ENCODE results near the gene GNPDA1. TPM values are rescaled to one million over a fixed set of nuclear protein-coding genes. Genes with fewer than 3 reads are reported as not detected.

GNPDA1 gene
- total and polyA plus RNA-seq, 2 of the 8 experiments (the other 6 are each of a cell fraction or from before 2014, with no cell fraction given): 33.0 to 94.3 TPM

DNA sequence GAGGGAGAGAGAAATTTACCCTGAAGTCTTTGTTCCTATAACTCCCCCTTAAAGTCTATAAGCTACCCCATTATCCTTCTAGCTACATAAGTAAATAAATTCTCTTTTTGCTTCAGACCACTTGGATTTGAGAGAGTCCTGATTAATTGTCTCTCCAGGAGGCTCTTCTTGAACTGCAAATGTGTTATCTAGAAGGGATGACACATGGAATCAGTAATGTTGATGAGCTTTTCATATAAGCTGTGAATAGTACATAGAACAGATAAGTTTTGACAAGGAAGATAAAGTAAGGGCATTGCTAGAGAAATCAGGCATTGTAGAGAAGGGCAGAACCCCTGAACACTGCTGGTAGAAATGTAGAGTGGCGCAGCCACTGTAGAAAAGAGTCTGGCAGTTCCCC lies 42.5 kb upstream of the GNPDA1 start:
- Histone ChIP-seq H3K4me2 (ENCODE audit: insufficient read depth in 1 of 2, low read depth in 2 of 2, low read length in 2 of 2) (no peak overlapping the region), H3K4me3 (ENCODE audit: extremely low read depth in 1 of 4, insufficient read depth in 2 of 4, low read depth in 3 of 4, low read length in 4 of 4) (no peak overlapping the region), H4K20me1 (replicated peaks in 1 of 2; ENCODE audit: control insufficient read depth in 1 of 2, insufficient read depth in 2 of 2, low read length in 2 of 2) (no peaks in the 10 kb centered on the region), H3K4me1 (replicated peaks in 1 of 4; ENCODE audit: control insufficient read depth in 3 of 4, insufficient read depth in 4 of 4, low read length in 3 of 4) (peaks cover 0 to 5% (median 1%) of the 10 kb centered on the region in 4 experiments; a peak in 2 of 7 replicates), H3K79me2 (ENCODE audit: control insufficient read depth in 1 of 2, insufficient read depth in 2 of 2, low read length in 2 of 2) (no peaks in the 10 kb centered on the region), H3K27me3 (replicated peaks in 1 of 4; ENCODE audit: control insufficient read depth in 3 of 4, extremely low read depth in 1 of 4, insufficient read depth in 3 of 4, low read length in 3 of 4) (no peaks in the 10 kb centered on the region), H3K36me3 (ENCODE audit: control insufficient read depth in 2 of 4, insufficient read depth in 4 of 4, low read length in 3 of 4) (no peaks in the 10 kb centered on the region), H2BK5ac (ENCODE audit: low read depth, low read length) (no peak overlapping the region), H2AFZ (ENCODE audit: low read length) (no peak overlapping the region), H2AK5ac (ENCODE audit: low read depth, low read length) (no peak overlapping the region), H2BK120ac (replicated peaks; ENCODE audit: low read depth, low read length) (no peak overlapping the region), H3K18ac (ENCODE audit: extremely low read depth, low read length) (no peak overlapping the region), H4K8ac (ENCODE audit: extremely low read depth, insufficient read depth, low read length) (no peak overlapping the region), H3K9ac (replicated peaks in 1 of 4; ENCODE audit: extremely low read depth in 1 of 4, low read depth in 3 of 4, low read length in 3 of 4) (no peak overlapping the region), H3K27ac (ENCODE audit: low read depth, low read length) (no peak overlapping the region), H2BK15ac (ENCODE audit: low read length) (no peak overlapping the region), H3K23me2 (ENCODE audit: low read depth, low read length) (no peaks in the 10 kb centered on the region), H4K5ac (ENCODE audit: insufficient read length, low read depth, low read length) (no peak overlapping the region), H4K91ac (replicated peaks; ENCODE audit: insufficient read length, low read length) (no peak overlapping the region), H3K4ac (replicated peaks; ENCODE audit: insufficient read length, low read depth, low read length) (no peak overlapping the region), H3K9me3 (ENCODE audit: insufficient read depth in 2 of 2, low read depth in 1 of 2, low read length in 1 of 2) (no peaks in the 10 kb centered on the region), H3K56ac (replicated peaks; ENCODE audit: insufficient read length, low read depth, low read length) (no peak overlapping the region), H3K14ac (ENCODE audit: insufficient read length) (no peak overlapping the region), H3K79me1 (ENCODE audit: low read depth, low read length) (no peaks in the 10 kb centered on the region), H2BK20ac (ENCODE audit: low read length) (no peak overlapping the region), H3K23ac (ENCODE audit: insufficient read length) (no peak overlapping the region), H2BK12ac (ENCODE audit: low read depth, low read length) (no peak overlapping the region)
- no peak for FAIRE-seq
- TF ChIP-seq MAFK (IDR thresholded peaks at IDR 0.05; ENCODE audit: low read depth, low read length) (no peak), KDM5A (IDR thresholded peaks at IDR 0.05; ENCODE audit: low read length) (no peak), POLR2A (IDR thresholded peaks at IDR 0.05; ENCODE audit: control extremely low read depth in 1 of 2, low read depth in 2 of 2, low read length in 2 of 2) (no peak), CHD2 (IDR thresholded peaks at IDR 0.05; ENCODE audit: low read length) (no peak), ATF2 (IDR thresholded peaks at IDR 0.05; ENCODE audit: low read length) (no peak), NANOG (IDR thresholded peaks at IDR 0.05; ENCODE audit: insufficient read depth, low read depth, low read length, poor library complexity, severe bottlenecking) (no peak), KDM4A (IDR thresholded peaks at IDR 0.05; ENCODE audit: low read depth, low read length, severe bottlenecking) (no peak), HDAC2 (IDR thresholded peaks at IDR 0.05; ENCODE audit: borderline replicate concordance in 1 of 2, low read depth in 2 of 2, low read length in 2 of 2) (no peak), BACH1 (IDR thresholded peaks at IDR 0.05; ENCODE audit: low read length) (no peak), EGR1 (IDR thresholded peaks at IDR 0.05; ENCODE audit: borderline replicate concordance, low read depth, low read length) (no peak), SP1 (IDR thresholded peaks at IDR 0.05; ENCODE audit: low read depth, low read length) (no peak), CREB1 (IDR thresholded peaks at IDR 0.05) (no peak), RBBP5 (IDR thresholded peaks at IDR 0.05; ENCODE audit: borderline replicate concordance, low read depth, low read length) (no peak), TEAD4 (IDR thresholded peaks at IDR 0.05; ENCODE audit: low read depth, low read length) (no peak)
- no peak for DNase-seq (ENCODE audit: low read depth in 1 of 2, low spot score in 2 of 2)
- ChIA-PET POLR2A (ENCODE audit: partially characterized antibody) (no interaction called here), CTCF (ENCODE audit: partially characterized antibody) (interaction anchor here (1.3 to 3.5 kb wide), 5 partner anchors 25 to 90 kb away, joined by 3 to 13 read pairs (median 4); no protein-coding TSS in a partner anchor)
- WGBS, 2 experiments (ENCODE audit: extremely low coverage in 1 of 2, insufficient coverage in 1 of 2, insufficient read length in 1 of 2, insufficient replicate concordance in 2 of 2, low coverage in 1 of 2, low lambda C conversion rate in 2 of 2, missing lambda C conversion rate in 1 of 2): 85% methylated on average over 1 of the region's 1 CpG; no CpG with 5 or more reads in 1 of the 2 experiments

Data from H1 (cell line).